HCT116 (cell line): ENCODE results near the gene PHF1. TPM values are rescaled to one million over a fixed set of nuclear protein-coding genes. Genes with fewer than 3 reads are reported as not detected.
A peak's percentile ranks its signal among the peaks of the same experiment; 100 is the strongest.
"Not testable (repeated sequence)": the region's sequence is repeated elsewhere in the genome, so short reads cannot be mapped to it uniquely, and the experiment has no call there.

Experiments
- ATAC-seq: fragments of 200-7000 bp; cut with Tn5 transposase; 2 replicates; pipeline ENCODE4 v1.9.1; 2020; ENCODE audit warnings: mild to moderate bottlenecking, moderate library complexity
- BruUV-seq: library from RNA; stranded (reverse); fragments of 400-500 nt; replicated peaks from 2 replicates; lab custom pipeline; 2021; lab: Mats Ljungman, UMichigan
- CTCF ChIA-PET: fragments of 300-600 bp; sonication (Branson Sonifier 250); formaldehyde crosslinking; loops from one replicate; lab custom pipeline; 2021; ENCODE audit warnings: antibody characterized with exemption; lab: Charles Lee
- POLR2A ChIA-PET: fragments of 300-600, 350-600 bp; sonication (Branson Sonifier 250); formaldehyde crosslinking; loops from one replicate; lab custom pipeline; 2021; ENCODE audit warnings: antibody characterized with exemption; lab: Charles Lee
- RAD21 ChIA-PET, 2 experiments: fragments of 300-600 bp; sonication (Branson Sonifier 250); formaldehyde crosslinking; loops; one replicate each; lab custom pipeline; 2023; ENCODE audit warnings: low total read pairs in 2 of 2; ENCODE audit not compliant: uncharacterized antibody in 2 of 2, unreplicated experiment in 2 of 2, low non-redundant PET in 1 of 2; lab: Charles Lee
- DNase-seq: peaks from one replicate; pipeline ENCODE4 v3.0.0-alpha.2; 2010; ENCODE audit warnings: low read depth, low spot score
- H2AFZ ChIP-seq: fragments of 200-600 bp; shearing (Covaris generic), sonication (generic); 2 replicates; pipeline ENCODE4 v1.6.1; 2017; ENCODE audit warnings: low read depth, mixed run types, mixed read lengths, antibody characterized with exemption, low read length; ENCODE audit not compliant: poor library complexity, severe bottlenecking
- H3K27ac ChIP-seq: 2 replicates; pipeline ENCODE4 v1.5.1; 2012; ENCODE audit warnings: low read depth, low read length
- H3K27me3 ChIP-seq: fragments of 200-600 bp; sonication (generic); 2 replicates; pipeline ENCODE4 v1.6.1; 2016; ENCODE audit warnings: mixed run types, low read length, mixed read lengths; ENCODE audit not compliant: insufficient read depth
- H3K36me3 ChIP-seq, 2 experiments: fragments of 200-500 bp in 1 of 2; fragments of 200-600 bp in 1 of 2; sonication (Bioruptor generic) in 1 of 2; sonication (generic) in 1 of 2; 2 replicates each; pipeline versions ENCODE4 v1.5.1 to v1.6.1; 2014 to 2016; ENCODE audit warnings: low read length in 2 of 2, inconsistent platforms in 1 of 2, mixed read lengths in 1 of 2, mixed run types in 1 of 2; ENCODE audit not compliant: insufficient read depth in 2 of 2, control insufficient read depth in 1 of 2
- H3K4me1 ChIP-seq, 2 experiments: fragments of 200-600 bp in 1 of 2; sonication (generic) in 1 of 2; 2 replicates each; pipeline versions ENCODE4 v1.5.1 to v1.6.1; 2012 to 2017; ENCODE audit warnings: low read length in 2 of 2, inconsistent platforms in 1 of 2, mild to moderate bottlenecking in 1 of 2, mixed read lengths in 1 of 2, mixed run types in 1 of 2, moderate library complexity in 1 of 2; ENCODE audit not compliant: insufficient read depth in 2 of 2, control insufficient read depth in 1 of 2
- H3K4me2 ChIP-seq: fragments of 200-600 bp; sonication (generic); 2 replicates; pipeline ENCODE4 v1.6.1; 2017; ENCODE audit warnings: mixed run types, low read length, mixed read lengths
- H3K4me3 ChIP-seq, 2 experiments: fragments of 200-600 bp in 1 of 2; sonication (generic) in 1 of 2; replicated peaks in 1 of 2; 2 replicates each; pipeline ENCODE4 v1.5.1; 2011 to 2016; ENCODE audit warnings: low read length in 2 of 2, control low read depth in 1 of 2, low read depth in 1 of 2, mild to moderate bottlenecking in 1 of 2, mixed read lengths in 1 of 2, mixed run types in 1 of 2
- H3K79me2 ChIP-seq: fragments of 200-600 bp; sonication (generic); 2 replicates; pipeline ENCODE4 v1.6.1; 2017; ENCODE audit warnings: mild to moderate bottlenecking, mixed run types, low read length, moderate library complexity, mixed read lengths; ENCODE audit not compliant: insufficient read depth
- H3K9ac ChIP-seq: fragments of 200-600 bp; sonication (generic); 2 replicates; pipeline ENCODE4 v1.6.1; 2016; ENCODE audit warnings: low read length, mixed read lengths
- H3K9me2 ChIP-seq: fragments of 200-600 bp; sonication (generic), shearing (Covaris generic); 2 replicates; pipeline ENCODE4 v1.6.1; 2017; ENCODE audit warnings: mixed run types, mild to moderate bottlenecking, moderate library complexity; ENCODE audit not compliant: insufficient read depth
- H3K9me3 ChIP-seq, 2 experiments: fragments of 200-500 bp in 1 of 2; fragments of 200-600 bp in 1 of 2; sonication (Bioruptor generic) in 1 of 2; sonication (generic) in 1 of 2; 2 replicates each; pipeline ENCODE4 v1.6.1; 2014 to 2017; ENCODE audit warnings: low read length in 2 of 2, mixed read lengths in 2 of 2, inconsistent platforms in 1 of 2, low read depth in 1 of 2, mild to moderate bottlenecking in 1 of 2, mixed run types in 1 of 2, moderate library complexity in 1 of 2; ENCODE audit not compliant: control insufficient read depth in 1 of 2, insufficient read depth in 1 of 2
- H4K20me1 ChIP-seq: fragments of 200-600 bp; sonication (generic), shearing (Covaris generic); 2 replicates; pipeline ENCODE4 v1.6.1; 2017; ENCODE audit warnings: mixed run types, mild to moderate bottlenecking, moderate library complexity; ENCODE audit not compliant: insufficient read depth
- ATF3 ChIP-seq: IDR thresholded peaks from 2 replicates; pipeline ENCODE4 v1.6.1; 2012
- CTCF ChIP-seq, 3 experiments: fragments of 200-600 bp in 1 of 3; sonication (generic) in 1 of 3; IDR thresholded peaks in 2 of 3; conservative IDR thresholded peaks in 1 of 3; 2 replicates each; pipeline ENCODE4 v1.5.1; 2012 to 2017; ENCODE audit warnings: low read depth in 2 of 3, low read length in 2 of 3, antibody characterized with exemption in 1 of 3, borderline replicate concordance in 1 of 3, control low read depth in 1 of 3, mild to moderate bottlenecking in 1 of 3, mixed read lengths in 1 of 3, mixed run types in 1 of 3, moderate library complexity in 1 of 3; ENCODE audit not compliant: insufficient read depth in 1 of 3
- FOSL1 ChIP-seq: IDR thresholded peaks from 2 replicates; pipeline ENCODE4 v1.6.1; 2012; ENCODE audit warnings: low read depth
- POLR2A ChIP-seq: IDR thresholded peaks from 2 replicates; pipeline ENCODE4 v1.7.0; 2011; ENCODE audit warnings: borderline replicate concordance; ENCODE audit not compliant: insufficient read depth, insufficient read length; ENCODE audit errors: extremely low read depth
- REST ChIP-seq: IDR thresholded peaks from 2 replicates; pipeline ENCODE4 v1.6.1; 2012; ENCODE audit warnings: low read depth
- SIN3A ChIP-seq: IDR thresholded peaks from 2 replicates; pipeline ENCODE4 v1.6.1; 2012; ENCODE audit warnings: low read depth
- TCF7L2 ChIP-seq: IDR thresholded peaks from 2 replicates; pipeline ENCODE4 v1.7.0; 2011; ENCODE audit warnings: borderline replicate concordance, inconsistent platforms; ENCODE audit not compliant: insufficient read depth, insufficient read length; ENCODE audit errors: extremely low read depth
- ZNF274 ChIP-seq: fragments of 200-500 bp; sonication (Bioruptor generic); IDR thresholded peaks from 2 replicates; pipeline ENCODE4 v1.6.1; 2014; ENCODE audit warnings: mild to moderate bottlenecking, low read depth, low read length, inconsistent platforms
- intact Hi-C: fragments of 100-400 bp; cut with micrococcal nuclease; formaldehyde crosslinking; loops from 2 replicates; pipeline ENCODE4 v1.10.0; 2022
- total RNA-seq: library from RNA; stranded (reverse); gene quantifications from one replicate; pipeline ENCODE4 v1.2.1, GENCODE V29; 2021; ENCODE audit not compliant: unreplicated experiment

Gene PHF1
- total RNA-seq, 1 experiment from 2014 or later: 40.2 TPM

GRCh38 chr6:33365206-33365971 lies 45.4 kb upstream of the PHF1 start:
- H3K9ac ChIP-seq, H3K27me3 ChIP-seq, intact Hi-C loops, CTCF ChIA-PET, H3K4me2 ChIP-seq, H3K9me3 ChIP-seq, H3K4me3 ChIP-seq, H4K20me1 ChIP-seq: not testable (repeated sequence)
- peak in 1 of 3 experiments; percentile 19; a peak in 1 of 6 replicates for TF ChIP-seq CTCF (IDR thresholded peaks at IDR 0.05 in 2 of 3, conservative IDR thresholded peaks at IDR 0.05 in 1 of 3; ENCODE audit: borderline replicate concordance in 1 of 3, insufficient read depth in 1 of 3, low read depth in 2 of 3, low read length in 2 of 3)
- TF ChIP-seq, all 23 proteins: peak for 1; not testable (repeated sequence) for 22
- H3K79me2 ChIP-seq, H3K36me3 ChIP-seq, H2AFZ ChIP-seq, BruUV-seq, RAD21 ChIA-PET, H3K27ac ChIP-seq, DNase-seq, H3K9me2 ChIP-seq: not testable (repeated sequence)
- POLR2A ChIA-PET: interaction anchor here (0.6 kb wide), 1 partner anchor 40 kb away, joined by 3 read pairs; no protein-coding TSS in a partner anchor
- peaks cover 7 to 12% of the 10 kb centered on the region in 2 experiments; a peak in 3 of 4 replicates for H3K4me1 ChIP-seq
- peak; percentile 82 for ATAC-seq

- no peaks in the 10 kb centered on the region for H4K20me1 ChIP-seq
- CTCF ChIA-PET: interaction anchor here (1.0 kb wide), 1 partner anchor 24 kb away, joined by 3 read pairs; no protein-coding TSS in a partner anchor
- intact Hi-C loops: no loop called here
- RAD21 ChIA-PET: no interaction called here
- H3K9me3 ChIP-seq: no peaks in the 10 kb centered on the region
- no peak overlapping the region for H3K4me2 ChIP-seq
- no peak for ATAC-seq
- no peak overlapping the region for H2AFZ ChIP-seq
- no TSS peak for BruUV-seq
- H3K9ac ChIP-seq: no peak overlapping the region
- no peaks in the 10 kb centered on the region for H3K27me3 ChIP-seq
- H3K4me3 ChIP-seq: no peak overlapping the region
- H3K36me3 ChIP-seq: no peaks in the 10 kb centered on the region
- TF ChIP-seq POLR2A: no peak
- no peak for TF ChIP-seq ZNF274
- no peak for TF ChIP-seq REST
- TF ChIP-seq FOSL1: no peak
- TF ChIP-seq ATF3: no peak
- no peak for TF ChIP-seq TCF7L2
- no peak for TF ChIP-seq SIN3A
- H3K9me2 ChIP-seq: no peaks in the 10 kb centered on the region
- H3K79me2 ChIP-seq: no peaks in the 10 kb centered on the region
- POLR2A ChIA-PET: no interaction called here
- no peak overlapping the region for H3K27ac ChIP-seq
- peaks cover 7 to 12% of the 10 kb centered on the region in 2 experiments; a peak in 3 of 4 replicates for H3K4me1 ChIP-seq
- DNase-seq: no peak
These were observed 43.7 kb upstream of the PHF1 start for GRCh38 chr6:33367009-33367714.
